HG02884 (cell line): ENCODE measurements around the gene GNB1.
A peak's percentile ranks its signal among the peaks of the same experiment; 100 is the strongest.

ENCODE experiments used
- ATAC-seq: cut with Tn5 transposase; IDR thresholded peaks from one replicate; pipeline ENCODE4 v1.9.1; 2021; ENCODE audit warnings: mild to moderate bottlenecking, moderate library complexity; ENCODE audit not compliant: unreplicated experiment

The GNB1 gene

GRCh38 chr1:1922956-1923833 is 32.3 kb upstream of the GNB1 start:
- no peak for ATAC-seq

- no peak for ATAC-seq
Measured at GRCh38 chr1:1922702-1922955, 31.7 kb upstream of the GNB1 start.

DNA sequence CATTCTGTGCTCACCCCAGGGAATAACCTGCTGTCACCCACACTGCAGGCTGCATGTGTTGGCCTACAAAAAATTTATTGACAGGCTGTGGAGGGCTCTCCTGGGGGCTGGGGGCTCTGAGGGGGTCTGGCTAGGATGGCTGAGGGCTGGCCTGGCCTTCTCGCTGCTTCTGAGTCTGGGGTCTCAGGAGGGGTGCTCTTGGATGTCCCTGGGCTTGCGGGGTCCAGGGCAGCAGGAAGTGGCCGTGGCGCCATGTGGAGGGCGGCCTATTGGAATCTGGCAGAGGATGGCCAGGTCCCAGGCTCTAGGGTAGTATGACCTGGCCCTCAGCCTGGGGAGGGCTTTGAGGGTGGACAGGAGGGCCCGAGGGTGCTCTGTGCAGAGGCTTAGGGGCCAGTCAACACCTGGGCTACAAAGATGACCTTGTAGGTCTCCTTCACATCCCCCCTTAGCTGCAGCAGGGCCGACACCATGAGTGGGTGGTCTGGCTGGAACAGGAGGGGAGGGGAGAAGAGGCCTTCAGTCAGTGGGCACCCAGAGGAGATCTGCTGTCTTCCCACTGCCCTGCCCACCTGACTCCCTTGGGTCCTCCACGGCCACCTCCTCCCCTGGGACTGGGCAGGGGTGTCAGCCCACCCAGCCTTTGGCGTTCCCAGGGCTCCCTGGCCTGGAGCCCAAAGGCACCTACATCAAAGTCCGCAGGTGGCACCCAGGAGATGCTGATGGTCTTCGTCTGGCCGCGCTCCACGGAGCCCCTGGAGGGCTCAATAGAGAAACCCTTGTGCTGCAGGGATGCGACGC is 31.2 kb upstream of the GNB1 start:
- ATAC-seq, result no peak

DNA sequence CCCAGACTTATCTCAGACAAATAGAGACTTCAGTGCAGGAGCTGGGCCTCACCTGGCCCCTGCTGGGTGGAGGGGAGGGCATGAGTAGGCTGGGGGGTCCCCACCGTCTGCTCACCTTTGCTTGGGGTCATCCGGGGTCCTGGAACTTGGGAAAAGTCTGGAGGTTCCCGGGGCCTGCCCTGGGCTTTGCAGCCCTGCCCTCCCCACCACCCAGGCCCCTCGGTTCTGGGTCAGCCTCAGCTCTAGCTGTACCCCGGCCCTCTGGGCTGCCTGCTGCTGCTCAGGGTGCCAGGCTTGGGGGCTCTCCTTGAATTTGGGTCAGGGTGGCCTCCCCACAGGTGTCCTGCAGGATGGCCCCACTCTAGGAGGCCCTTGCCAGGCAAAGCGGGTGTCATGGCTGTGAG is 30.6 kb upstream of the GNB1 start:
- no peak for ATAC-seq

GRCh38 chr1:1920608-1921458 is 29.9 kb upstream of the GNB1 start:
- no peak for ATAC-seq

DNA sequence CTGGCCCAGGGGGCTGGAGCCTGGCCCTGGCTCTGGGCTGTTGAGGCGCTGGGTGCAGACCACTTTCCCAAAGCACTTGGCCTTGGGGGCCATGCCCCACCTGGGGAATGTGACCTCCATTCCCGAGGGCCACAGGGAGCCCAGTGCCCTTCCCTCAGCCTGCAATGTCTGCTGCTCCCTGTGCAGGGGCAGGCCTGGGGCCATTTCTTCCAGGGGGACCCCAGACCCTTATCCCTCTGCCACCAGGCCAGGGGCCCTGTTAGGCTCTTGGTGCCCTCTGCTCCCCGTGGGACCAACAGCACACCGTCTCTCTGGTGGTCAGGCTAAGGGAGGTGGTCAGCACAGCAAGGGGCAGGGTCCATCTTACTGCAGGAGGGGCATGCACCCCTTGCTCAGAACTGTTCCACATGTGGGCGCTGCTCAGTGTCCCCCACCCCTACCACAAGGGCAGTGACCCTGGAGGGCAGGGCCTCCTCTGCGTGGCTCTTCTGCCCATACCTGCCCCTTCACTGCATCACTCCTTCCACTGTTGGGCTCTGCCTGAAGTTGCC is 29.2 kb upstream of the GNB1 start:
- ATAC-seq, result no peak

- ATAC-seq, result peak; percentile 71
Measured at GRCh38 chr1:1919304-1920056, 28.6 kb upstream of the GNB1 start.

DNA sequence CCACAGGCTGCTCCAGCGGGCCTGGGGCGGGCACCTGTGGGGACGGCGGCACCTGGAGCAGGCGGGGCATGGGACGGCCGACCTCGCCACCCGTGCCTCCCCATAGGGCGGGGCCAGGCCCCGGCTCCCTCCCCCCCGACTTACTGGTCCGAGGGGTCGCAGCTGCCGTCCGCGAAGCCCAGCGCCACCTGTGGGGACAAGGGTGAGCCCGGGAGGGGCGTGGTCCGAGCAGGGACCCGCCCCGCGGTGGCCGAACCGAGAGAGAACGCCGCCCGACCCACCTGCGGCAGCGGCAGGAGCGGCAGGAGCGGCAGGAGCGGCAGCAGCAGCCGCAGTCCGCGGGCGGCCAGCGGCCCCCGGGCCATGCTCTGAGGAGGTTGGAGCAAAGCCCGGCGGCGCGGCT is 28.0 kb upstream of the GNB1 start, which contains the start of gene TMEM52:
Gene TMEM52, minus strand, starts transcription at position 379 of the 403 bp plus-strand sequence. Its CDS starts 14 bp downstream, at position 365.
- peak; percentile 23 for ATAC-seq

DNA sequence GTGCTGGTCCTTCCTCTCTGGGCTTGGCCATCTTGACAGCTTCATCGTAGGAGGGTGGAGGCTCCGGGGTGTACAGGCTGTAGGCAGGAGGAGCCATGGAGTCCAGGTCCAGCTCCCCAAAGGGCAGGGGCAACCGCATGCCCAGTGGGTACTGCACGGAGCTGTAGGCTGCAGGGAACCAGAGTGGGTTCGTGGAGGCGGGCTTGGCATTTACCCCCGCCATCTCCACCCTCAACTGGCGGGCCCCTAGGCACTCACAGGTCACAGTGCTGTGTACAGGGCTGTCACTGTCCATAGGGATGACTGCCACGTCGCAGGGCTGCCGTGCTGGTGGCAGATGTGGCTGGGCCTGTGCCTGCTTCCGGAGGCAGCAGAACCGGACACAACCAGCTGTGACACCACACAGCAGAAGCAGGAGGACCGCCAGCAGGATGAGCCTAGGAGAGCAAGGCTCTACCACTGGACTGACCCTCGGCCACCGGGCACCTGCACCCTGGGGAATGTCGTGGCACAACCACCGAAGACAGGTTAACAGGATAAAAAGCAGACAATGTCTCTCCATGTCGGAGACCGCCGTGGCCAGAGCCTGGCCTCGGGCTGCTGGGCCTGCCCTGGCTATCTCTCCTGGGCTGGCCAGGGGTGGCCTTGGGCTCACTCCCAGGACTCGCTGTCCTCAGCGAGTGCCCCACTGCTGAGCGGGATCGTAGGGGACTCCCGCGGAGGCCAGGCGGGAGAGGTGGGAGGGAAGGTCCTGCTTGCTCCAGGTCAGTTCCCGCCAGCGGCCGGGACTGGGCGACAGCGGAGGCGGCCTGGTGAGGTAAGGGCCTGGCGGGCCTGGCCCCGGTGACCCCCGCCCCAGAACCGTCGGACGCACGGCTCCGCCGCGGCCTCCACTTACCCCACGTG is 27.4 kb upstream of the GNB1 start:
- ATAC-seq, result no peak

GRCh38 chr1:1917304-1917976 is 26.6 kb upstream of the GNB1 start:
- ATAC-seq, result no peak

DNA sequence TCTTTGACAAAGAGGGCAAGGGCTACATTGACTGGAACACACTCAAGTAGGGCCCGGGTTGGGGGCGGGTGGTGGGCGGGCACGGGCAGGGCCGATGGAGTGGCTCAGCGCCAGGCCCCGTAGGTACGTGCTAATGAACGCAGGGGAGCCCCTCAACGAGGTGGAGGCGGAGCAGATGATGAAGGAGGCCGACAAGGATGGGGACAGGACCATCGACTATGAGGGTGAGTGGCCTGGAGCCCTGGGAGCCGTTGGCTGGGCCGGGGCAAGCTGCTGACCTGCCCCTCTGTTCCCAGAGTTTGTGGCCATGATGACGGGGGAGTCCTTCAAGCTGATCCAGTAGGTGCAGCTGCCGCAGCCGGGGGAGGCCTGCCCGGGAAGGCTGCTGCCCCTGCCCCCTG is 26.0 kb upstream of the GNB1 start:
- no peak for ATAC-seq

- ATAC-seq, result no peak
Measured at GRCh38 chr1:1915911-1916840, 25.3 kb upstream of the GNB1 start.

- no peak for ATAC-seq
Measured at GRCh38 chr1:1914971-1915692, 24.2 kb upstream of the GNB1 start, which contains the start of gene CALML6. Gene CALML6, plus strand, starts transcription at chr1:1915260. Its CDS starts 21 bp downstream, at chr1:1915281.

- ATAC-seq, result no peak
Measured at GRCh38 chr1:1914101-1914970, 23.4 kb upstream of the GNB1 start.

- no peak for ATAC-seq
Measured at GRCh38 chr1:1911350-1912041, 20.6 kb upstream of the GNB1 start.
